ENCODE data around the gene MRPS6.

Gene MRPS6

GRCh38 chr21:34073749-34074282, 438 bp downstream of the MRPS6 start:
- Histone ChIP-seq H3K27me3 (replicated peaks; ENCODE audit: control insufficient read depth, insufficient read depth, low read length) (no peaks in the 10 kb centered on the region), H3K4me3 (replicated peaks; ENCODE audit: low read depth, low read length) (peak overlapping the region; percentile 88), H3K36me3 (ENCODE audit: control insufficient read depth, insufficient read depth, low read length) (peaks cover 2% of the 10 kb centered on the region)
- DNase-seq (ENCODE audit: extremely low read depth, insufficient read length), result peak; percentile 65
- TF ChIP-seq CTCF (IDR thresholded peaks at IDR 0.05; ENCODE audit: insufficient read depth, low read length, poor library complexity, severe bottlenecking), result no peak

- DNase-seq (ENCODE audit: extremely low read depth, insufficient read length), result peak; percentile 34
- TF ChIP-seq CTCF (IDR thresholded peaks at IDR 0.05; ENCODE audit: insufficient read depth, low read length, poor library complexity, severe bottlenecking), result no peak
- H3K4me3 ChIP-seq (replicated peaks; ENCODE audit: low read depth, low read length), result peak overlapping the region; percentile 88
- no peaks in the 10 kb centered on the region for H3K27me3 ChIP-seq (replicated peaks; ENCODE audit: control insufficient read depth, insufficient read depth, low read length)
- peaks cover 2% of the 10 kb centered on the region for H3K36me3 ChIP-seq (ENCODE audit: control insufficient read depth, insufficient read depth, low read length)
Observed at GRCh38 chr21:34074283-34075090, 1.1 kb downstream of the MRPS6 start.

GRCh38 chr21:34075091-34075425, 1.7 kb downstream of the MRPS6 start:
- Histone ChIP-seq H3K36me3 (ENCODE audit: control insufficient read depth, insufficient read depth, low read length) (peaks cover 4% of the 10 kb centered on the region), H3K27me3 (replicated peaks; ENCODE audit: control insufficient read depth, insufficient read depth, low read length) (no peaks in the 10 kb centered on the region), H3K4me3 (replicated peaks; ENCODE audit: low read depth, low read length) (peak overlapping the region; percentile 88)
- DNase-seq (ENCODE audit: extremely low read depth, insufficient read length), result no peak
- TF ChIP-seq CTCF (IDR thresholded peaks at IDR 0.05; ENCODE audit: insufficient read depth, low read length, poor library complexity, severe bottlenecking), result no peak

- H3K27me3 ChIP-seq (replicated peaks; ENCODE audit: control insufficient read depth, insufficient read depth, low read length), result no peaks in the 10 kb centered on the region
- no peak for TF ChIP-seq CTCF (IDR thresholded peaks at IDR 0.05; ENCODE audit: insufficient read depth, low read length, poor library complexity, severe bottlenecking)
- no peak for DNase-seq (ENCODE audit: extremely low read depth, insufficient read length)
- peaks cover 4% of the 10 kb centered on the region for H3K36me3 ChIP-seq (ENCODE audit: control insufficient read depth, insufficient read depth, low read length)
- H3K4me3 ChIP-seq (replicated peaks; ENCODE audit: low read depth, low read length), result peak overlapping the region; percentile 88
Observed at GRCh38 chr21:34075760-34076660, 2.6 kb downstream of the MRPS6 start.

- H3K36me3 ChIP-seq (ENCODE audit: control insufficient read depth, insufficient read depth, low read length), result peaks cover 4% of the 10 kb centered on the region
- no peak overlapping the region for H3K4me3 ChIP-seq (replicated peaks; ENCODE audit: low read depth, low read length)
- TF ChIP-seq CTCF (IDR thresholded peaks at IDR 0.05; ENCODE audit: insufficient read depth, low read length, poor library complexity, severe bottlenecking), result no peak
- no peak for DNase-seq (ENCODE audit: extremely low read depth, insufficient read length)
- no peaks in the 10 kb centered on the region for H3K27me3 ChIP-seq (replicated peaks; ENCODE audit: control insufficient read depth, insufficient read depth, low read length)
Observed at GRCh38 chr21:34076835-34077234, 3.5 kb downstream of the MRPS6 start.
